Stimulated activated CD4-positive, alpha-beta T cell treated with anti-CD3 and anti-CD28 coated beads, Interleukin-12 subunit alpha, Interleukin-12 subunit beta, amount 100 ng/mL, for 48 hours (primary cell): ENCODE measurements around the gene OXT.

Experiments used
- DNase-seq, 3 donors: peaks; one replicate each; pipeline ENCODE4 v3.0.0-alpha.2; 2020; ENCODE audit warnings: low read depth in 2 of 3, low spot score in 1 of 3

OXT gene

DNA sequence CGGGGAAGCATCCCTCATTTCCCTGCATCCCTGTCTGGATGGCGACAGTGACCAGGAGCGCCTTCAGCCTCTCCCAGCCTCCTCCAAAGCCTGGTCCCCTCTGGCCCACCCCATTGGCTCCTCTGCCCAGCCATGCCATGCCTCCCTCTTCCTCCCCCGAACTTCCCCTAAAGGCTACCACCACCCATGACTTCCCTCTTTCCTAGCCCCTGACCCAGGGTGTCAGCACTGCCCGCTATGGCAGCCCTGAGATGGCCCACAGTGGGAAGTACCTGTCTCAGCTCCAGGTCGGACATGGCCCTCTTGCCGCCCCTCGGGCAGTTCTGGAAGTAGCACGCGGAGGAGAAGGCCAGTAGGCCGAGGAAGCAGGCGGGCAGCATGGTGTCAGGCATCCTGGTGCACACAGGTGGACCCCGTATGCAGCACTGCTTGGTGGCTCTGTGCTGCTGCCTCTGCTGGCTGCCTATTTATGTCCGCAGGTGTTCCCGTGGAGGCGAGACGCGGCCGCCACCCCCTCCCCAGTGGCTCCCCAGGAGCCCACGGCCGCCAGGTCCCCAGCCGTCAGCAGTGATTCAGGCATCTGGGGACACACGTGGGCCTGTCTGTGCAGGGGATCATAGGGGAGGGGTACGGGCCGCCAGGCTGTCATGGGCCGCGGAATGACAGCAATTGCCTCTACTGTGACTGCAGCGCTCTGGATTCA lies 13.0 kb downstream of the OXT start, which contains the start of gene AVP:
TSS of gene AVP (minus strand) at position 442 of the 703 bp plus-strand sequence. CDS start at position 392, 50 bp downstream.
- DNase-seq: no peak

DNA sequence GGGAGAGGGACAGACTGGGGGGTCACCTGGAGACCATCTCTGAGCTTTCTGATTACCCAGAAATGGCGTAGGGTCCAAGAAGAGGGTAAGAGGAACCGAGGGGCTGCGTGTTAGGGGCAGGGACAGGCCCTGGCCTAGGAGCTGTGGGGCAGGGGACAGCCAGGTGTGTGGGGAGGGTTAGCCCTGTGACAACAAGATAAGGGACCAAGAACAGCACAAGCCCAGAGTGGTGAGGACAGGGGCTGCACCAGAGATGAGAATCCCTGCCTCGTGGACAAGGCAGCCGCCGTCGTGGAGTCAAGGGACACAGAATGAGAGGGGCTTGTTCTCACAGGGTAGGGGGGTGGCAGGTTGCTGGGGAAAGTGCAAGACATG lies 13.6 kb downstream of the OXT start:
- DNase-seq: no peak

DNA sequence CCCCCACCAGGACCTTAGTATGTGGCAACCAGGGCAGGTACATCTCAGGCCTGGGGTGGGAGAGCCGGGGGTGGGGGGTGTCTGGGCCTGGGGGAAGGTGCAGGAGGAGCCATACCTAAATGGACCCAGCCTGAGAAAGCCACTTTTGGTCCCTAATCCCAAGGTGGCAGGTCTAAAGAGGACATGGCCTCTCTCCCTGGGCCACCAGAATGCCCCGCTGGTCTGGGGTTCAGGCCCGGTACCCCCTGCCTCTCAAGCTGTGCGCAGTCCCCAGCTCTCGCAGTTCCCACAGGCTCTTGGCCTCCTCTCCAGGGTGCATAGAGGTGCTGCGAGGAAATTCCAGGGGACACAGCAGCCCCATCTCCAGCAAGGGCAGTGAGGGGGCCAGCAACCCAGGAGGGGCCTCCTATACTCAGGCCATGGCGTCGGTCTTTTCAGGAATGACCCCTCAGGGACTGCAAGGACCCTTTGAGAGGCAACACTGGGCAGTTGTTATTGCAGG lies 14.2 kb downstream of the OXT start:
- no peak for DNase-seq

DNA sequence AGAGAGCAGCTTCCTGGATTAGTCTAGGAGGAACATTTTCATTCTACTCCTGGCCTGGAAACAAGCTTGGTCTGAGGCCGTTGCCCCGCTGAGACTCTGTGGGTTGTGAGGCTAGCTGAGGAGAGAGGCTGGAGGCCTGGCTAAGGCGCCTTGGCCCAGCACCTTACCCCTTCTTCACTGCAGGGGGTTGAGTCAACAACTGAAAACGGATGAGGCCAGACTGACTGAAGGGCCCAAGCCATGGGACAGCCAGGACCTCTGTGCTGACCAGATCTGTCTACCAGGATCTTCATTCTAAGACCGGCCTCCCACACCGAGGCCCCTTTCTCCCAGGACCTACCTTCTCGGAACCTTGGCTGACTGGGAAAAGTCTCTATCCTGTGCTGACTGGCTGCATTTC lies 16.6 kb downstream of the OXT start:
- no peak for DNase-seq

DNA sequence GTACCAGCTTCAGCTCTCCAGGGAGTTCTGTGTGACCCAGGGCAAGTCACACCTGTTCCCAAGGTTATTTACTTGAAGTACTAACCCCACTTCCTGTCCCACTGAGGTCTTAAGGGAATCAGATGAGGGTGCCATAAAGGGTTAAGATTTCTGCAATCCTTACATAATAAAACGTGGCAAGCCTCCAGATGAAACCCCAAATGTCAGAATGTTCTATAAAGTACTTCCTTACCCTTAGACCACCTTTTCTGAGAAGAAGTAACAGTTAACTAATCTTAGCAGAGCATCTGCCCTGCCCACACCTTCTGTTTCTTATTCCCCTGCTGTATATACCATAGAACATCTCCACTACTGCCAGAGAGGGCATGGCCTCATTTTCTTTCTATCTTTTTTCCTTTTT lies 19.1 kb downstream of the OXT start:
- DNase-seq: no peak

DNA sequence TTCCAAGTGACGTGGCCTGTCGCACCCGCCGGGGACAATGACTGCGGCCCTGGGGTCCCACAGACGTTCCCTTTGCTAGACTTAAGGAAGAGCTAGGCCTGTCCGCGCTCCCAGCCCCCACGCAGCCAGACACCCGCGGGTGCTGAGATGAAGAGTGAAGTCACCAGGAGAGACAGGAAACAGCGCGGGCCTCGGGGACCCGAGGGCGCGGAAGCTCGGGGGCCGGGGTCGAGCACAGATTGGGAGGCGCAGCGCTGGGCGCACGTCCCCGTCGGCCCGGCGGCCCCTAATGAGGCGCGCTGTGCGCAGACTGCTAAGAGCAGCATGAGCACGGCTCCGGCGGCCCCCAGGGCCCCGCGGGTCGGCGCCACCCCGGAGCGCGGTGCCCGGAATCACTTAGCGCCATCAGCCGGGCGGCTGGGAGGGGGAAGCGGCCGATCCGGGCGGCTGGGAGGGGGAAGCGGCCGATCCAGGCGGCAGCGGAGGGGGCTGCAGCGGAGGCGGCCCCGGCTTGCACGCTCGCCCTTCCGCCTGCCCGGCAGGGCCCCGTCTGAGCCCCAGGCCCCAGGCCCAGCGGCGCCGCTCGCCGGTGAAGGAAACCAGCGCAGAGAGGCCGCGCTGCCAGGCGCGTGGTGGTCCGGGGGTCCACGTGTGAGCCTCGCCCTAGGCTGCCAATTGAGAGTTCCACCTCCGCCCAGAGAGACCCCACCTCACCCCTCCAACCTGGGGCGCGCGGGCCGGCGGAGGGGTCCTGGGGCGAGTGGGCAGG lies 21.4 kb downstream of the OXT start:
- no peak for DNase-seq

DNA sequence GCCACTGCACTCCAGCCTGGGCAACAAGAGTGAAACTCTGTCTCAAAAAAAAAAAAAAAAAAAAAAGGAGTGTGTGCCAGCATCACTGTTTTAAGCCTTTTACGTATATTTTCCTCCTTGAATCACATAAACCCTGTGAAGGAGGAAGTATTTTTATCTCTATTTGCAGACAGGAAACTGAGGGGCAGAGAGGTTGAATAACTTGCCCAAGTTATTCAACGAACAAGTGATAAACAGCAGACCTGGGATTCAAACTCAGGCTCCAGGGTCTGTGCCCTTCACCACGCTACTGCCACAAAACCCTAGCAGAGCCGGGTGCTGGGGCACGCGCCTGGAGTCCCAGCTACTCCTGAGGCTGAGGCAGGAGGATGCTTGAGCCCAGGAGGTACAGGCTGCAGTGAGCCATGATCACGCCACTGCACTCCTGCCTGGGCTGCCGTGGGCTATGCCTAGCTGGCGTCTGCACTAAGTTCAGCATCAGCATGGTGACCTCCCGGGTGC lies 22.5 kb downstream of the OXT start:
- no peak for DNase-seq

DNA sequence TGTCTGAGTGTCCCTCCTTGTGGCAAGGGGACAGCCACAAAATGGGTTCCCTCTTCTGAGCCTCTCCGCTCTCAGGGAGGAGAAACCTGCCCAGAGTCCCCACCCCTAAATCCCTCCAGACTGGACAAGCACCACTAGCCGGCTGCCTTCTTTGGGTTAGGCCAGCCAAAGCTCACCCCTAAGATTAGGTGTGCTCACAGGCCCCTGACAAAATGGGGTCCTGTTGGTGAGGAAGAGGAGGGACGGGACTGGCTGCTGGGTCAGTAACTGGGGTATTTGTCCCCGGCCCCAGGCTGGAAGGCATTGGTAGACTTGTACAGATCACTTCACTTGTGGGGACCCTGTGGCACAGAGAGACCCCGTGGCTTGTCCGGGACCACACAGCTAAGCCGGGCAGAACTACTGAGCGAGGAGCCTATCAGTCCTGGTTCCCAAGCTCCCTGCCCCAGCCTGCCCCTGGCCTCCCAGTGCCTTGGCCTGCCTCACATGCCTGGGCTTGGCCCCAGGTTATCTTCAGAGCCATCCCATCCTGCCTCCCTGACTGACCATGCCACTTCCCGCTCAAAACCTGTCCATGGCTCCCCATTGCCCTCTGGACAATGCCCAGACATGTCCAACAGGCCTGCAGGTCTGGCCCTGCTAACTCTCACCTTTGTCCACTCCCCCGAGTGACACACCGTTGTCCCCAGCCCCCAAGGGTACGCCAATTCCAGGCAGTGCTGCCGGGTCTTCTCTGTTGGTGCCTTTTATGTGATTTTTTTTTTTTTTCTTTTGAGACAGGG lies 23.6 kb downstream of the OXT start:
- no peak for DNase-seq

DNA sequence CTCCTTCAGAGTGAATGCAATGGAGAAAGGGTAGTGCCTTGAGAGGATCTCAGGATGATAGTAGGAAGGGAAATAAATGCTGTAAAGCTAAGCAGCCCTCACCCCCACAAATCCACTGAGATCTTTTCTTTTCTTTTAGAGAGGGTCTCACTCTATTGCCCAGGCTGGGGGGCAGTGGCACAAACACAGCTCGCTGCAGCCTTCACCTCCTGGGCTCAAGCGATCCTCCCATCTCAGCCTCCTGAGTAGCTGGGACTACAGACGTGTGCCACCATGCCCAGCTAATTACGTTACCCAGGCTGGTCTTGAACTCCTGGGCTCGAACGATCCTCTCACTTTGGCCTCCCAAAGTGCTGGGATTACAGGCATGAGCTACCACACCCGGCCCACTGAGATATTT lies 29.1 kb downstream of the OXT start:
- DNase-seq: no peak

DNA sequence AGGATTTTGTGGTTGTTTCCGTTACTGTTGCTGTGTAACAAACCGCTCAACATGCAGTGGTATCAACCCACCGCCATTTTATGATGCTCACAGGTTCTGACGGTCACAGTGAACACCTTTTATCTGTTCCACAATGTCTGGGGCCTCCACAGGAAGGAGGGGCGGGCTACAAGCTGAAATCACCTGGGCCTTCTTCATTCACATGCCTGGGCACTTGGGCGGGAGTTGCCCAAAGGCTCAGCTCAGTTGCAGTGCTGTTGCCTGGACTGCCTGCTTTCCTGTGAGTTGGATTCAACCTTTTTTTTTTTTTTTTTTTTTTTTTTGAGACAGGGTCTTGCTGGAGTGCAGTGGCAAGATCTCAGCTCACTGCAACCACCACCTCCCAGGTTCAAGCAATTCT lies 29.8 kb downstream of the OXT start:
- DNase-seq: no peak

DNA sequence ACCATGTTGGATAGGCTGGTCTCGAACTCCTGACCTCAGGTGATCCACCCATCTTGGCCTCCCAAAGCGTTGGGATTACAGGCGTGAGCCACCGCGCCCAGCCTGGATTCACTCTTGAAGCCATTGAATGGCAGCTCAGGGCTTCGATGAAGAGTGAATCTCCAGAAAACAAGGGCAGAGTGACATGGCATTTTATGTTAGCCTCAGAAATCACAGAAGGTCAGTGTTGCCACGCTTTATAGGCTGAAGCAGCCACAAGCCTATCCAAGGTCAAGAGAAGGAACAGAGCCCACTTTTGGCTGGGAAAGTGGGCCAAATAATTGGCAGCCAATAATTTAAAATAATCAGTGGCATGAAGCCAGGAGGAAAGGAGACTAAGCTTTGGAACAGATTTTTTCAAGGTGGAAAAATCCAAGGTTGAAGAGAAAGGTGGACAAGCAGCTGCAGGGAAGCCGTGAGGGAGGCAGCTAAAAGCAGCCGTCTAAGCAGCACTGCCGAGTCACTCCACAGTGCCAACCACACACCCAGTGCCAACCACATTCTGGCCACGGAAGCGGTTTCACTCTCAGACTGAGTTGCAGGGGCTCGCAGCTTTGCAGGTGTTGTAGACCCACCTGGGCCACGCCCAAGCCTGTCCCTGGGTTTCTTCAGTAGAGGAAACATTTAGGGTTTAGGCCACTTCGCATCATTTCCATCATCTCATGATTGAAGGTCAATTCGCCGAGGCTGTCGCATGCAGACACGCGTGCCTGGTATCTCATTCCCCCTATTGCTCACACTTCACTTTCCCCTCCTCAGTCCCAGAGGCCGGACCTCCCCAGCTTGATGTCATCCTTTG lies 30.5 kb downstream of the OXT start:
- DNase-seq: peak in 2 of 3 donors; percentile 43 to 45

DNA sequence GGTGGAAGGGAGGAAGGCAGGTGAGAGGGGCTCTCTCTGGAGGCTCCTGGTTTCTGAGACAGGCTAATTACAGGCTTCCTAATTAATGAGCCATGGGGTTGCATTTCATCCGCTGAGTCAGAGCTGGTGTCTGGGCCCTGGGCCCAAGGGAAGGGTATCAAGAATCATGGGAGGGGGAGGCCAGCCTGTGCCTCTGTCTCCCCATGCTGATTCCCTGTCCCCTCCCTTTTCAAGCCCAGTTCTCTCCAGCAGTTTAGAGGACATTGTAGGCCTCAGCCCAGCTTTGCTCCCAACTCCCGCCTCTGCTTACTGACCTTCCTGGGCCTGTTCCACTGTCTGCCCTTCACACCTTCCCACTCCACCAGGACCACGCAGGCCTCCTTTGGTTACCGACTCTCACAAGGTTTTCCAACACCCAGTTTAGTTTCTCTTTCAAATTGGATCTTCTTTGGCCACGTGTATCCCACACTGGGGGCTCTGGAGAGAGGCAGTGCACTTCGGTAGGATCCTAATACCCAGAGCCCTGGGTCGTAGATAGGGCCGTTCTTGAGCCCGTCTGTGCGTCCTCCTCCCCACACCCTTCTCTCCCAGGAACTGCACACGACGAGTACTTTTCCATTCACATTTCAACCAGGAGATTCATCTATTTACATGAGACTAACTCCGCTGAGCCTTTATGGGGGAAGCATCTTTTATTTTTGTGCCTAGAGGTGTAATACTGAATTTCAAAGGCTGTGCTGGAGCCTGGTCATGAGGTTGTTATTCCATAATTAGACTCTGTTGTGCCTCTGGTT lies 31.4 kb downstream of the OXT start:
- no peak for DNase-seq

DNA sequence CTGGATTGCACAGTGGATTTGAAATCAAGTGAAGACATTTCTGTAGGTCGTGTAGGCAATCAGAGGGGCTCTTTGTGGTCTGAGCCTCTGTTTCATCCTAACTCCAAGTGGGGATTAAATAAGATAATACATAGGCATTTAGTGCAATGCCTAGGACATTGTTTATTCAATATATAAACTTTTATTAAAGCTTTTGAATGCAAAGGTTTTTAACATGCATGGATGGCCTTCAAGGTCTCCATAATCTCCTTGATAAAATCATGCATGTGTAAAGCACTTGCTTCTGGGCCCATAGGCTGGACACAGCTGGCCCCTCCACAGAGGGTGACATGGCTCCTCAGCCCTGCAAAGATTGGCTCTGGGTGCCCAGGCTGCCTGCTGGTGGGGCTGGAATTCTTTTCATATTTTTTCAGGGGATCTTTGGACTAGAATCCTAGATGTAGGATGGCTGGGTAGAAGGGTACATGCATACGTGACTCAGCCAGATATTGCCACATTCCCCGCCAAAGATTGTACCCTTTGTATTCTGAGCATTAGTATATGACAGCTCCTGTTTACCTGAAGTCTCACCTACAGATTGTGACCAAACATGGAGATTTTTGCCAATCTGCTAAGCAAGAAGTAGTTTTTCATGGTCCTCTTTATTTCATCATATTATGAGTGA lies 32.1 kb downstream of the OXT start:
- DNase-seq: no peak

DNA sequence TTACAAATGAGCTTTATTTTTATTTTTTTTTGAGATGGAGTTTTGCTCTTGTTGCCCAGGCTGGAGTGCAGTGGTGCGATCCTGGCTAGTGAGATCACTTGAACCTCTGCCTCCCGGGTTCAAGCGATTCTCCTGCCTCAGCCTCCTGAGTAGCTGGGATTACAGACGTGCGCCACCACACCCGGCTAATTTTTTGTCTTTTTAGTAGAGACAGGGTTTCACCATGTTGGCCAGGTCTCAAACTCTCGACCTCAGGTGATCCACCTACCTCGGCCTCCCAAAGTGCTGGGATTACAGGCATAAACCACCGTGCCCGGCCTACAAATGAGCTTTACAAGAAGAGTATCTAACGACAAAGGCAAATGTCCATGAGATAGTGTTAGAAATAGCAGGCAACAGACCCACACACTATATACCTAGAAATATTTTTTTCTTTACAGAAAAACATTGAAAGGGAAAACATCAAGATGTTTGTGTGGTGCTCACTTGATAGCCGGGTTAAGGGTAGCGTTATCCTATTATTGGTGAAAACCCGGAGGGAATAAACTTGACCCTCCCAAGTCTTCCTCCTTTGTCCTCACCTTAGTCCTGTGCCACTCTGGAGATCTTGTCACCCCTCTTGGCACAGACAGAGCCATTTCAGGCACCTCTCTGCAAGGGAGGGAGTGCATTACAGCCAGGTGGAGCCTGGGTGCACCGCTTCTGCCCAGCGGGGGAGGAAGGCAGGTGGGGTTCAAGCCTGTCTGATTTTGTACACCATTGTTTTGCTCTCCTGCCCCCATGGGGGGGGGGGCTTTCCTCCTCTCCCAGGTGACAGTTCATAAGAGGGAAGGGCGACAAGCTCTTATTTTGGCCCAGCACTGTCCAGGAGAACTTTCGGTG lies 34.1 kb downstream of the OXT start:
- DNase-seq: no peak

DNA sequence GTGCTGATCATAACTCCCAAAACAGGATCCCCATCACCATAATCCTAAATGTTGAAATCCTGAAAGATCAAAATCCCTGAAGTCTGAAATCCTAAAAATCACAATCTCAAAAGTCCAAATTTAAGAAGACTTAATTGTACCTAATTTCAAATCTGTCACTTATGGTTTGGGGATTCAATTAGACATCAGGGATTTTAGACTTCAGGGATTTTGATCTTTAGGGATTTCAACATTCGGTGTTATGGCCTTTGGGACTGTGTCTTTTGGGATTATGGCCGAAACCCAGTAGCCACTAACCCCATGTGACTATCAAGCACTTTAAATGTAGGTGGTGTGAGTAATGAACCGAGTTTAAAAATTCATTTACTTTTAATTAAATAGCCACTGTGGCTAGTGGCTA lies 34.8 kb downstream of the OXT start:
- DNase-seq: no peak

DNA sequence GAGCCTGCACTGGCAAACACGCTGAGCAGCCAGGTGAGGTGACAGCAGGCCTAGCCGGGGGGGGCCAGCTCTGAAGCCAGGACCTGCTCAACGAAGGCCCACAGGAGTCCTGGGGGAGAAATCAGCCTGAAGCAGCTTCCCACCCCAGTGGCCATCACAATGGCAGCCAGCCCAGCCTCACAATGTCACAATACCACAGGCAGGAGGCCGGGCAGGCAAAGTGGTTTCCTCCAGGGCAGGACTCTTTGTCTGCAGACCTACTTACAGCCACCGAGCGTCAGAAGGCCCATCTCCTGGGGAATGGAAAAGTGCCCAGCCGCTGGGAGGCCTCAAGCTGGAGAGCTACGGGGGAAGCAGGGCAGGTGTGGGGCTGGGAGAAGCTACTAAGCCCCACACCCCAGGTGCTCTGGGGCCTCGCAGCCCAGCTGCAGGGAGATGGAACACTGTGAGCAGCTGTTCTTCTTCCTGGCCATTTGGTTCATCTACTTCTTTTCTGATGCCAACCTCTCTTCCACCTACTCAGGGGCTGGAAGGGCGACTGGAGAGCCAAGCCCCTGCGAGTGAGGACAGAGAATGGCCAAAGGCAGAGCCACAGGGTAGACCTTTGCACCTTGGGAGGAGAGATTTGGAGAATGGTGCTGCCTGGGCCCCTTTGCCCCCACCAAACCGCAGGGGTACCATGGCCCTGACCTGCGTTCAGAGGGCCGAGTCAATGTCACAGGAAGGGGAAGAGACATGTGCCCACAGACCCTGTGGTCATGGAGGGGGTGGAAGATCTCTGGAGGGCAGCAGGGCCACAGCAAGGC lies 35.4 kb downstream of the OXT start:
- DNase-seq: no peak

DNA sequence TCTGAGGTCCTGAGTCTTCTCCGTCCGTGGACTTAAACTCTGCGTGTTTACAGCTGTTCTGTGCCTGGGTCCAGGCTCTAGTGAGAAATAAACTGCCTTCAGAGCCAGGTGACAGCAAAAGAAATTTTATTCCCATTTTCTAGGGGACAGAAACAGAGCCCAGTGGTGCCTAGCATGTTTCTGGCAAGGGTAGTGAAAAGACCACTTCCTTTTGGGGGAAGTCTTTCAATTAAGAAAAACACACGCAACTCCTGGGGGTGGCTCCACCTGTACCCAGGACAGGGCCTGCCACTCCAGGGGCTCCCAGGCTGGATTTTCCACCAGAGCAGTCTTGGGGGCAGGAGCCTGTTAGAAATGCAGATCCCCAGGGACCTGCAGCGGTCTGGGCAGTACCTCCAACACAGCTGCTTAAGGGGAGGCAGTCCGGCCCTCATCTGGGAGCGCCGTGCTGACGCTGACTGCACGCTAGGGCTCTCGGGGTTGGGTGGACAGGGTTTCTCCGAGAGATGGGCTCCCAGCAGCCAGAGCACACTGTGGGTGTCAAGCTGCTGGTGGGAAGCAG lies 36.1 kb downstream of the OXT start:
- no peak for DNase-seq
